22Rv1 (cell line): Measurements from ENCODE around the gene TCAP.

ENCODE experiments used
- H3K27ac ChIP-seq: fragments of 450-650 bp; 2 replicates; pipeline ENCODE4 v1.5.1; 2017
- CTCF ChIP-seq: fragments of 450-650 bp; IDR thresholded peaks from 2 replicates; pipeline ENCODE4 v1.5.1; 2017; ENCODE audit warnings: mild to moderate bottlenecking
- ZFX ChIP-seq: fragments of 450-650 bp; IDR thresholded peaks from 2 replicates; pipeline ENCODE4 v1.6.1; 2017; ENCODE audit warnings: antibody characterized with exemption, borderline replicate concordance

TCAP gene, protein sequence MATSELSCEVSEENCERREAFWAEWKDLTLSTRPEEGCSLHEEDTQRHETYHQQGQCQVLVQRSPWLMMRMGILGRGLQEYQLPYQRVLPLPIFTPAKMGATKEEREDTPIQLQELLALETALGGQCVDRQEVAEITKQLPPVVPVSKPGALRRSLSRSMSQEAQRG

GRCh38 chr17:39664581-39665561, at the start of gene TCAP:
Gene TCAP (plus strand): TSS chr17:39665349. CDS start chr17:39665360, 11 bp downstream.
- TF ChIP-seq CTCF (no peak), ZFX (no peak)
- H3K27ac ChIP-seq: peak within 1 kb of the TSS; percentile 56

GRCh38 chr17:39615434-39615833, 49.7 kb upstream of the TCAP start:
- TF ChIP-seq CTCF (no peak), ZFX (no peak)
- H3K27ac ChIP-seq: no peak overlapping the region

DNA sequence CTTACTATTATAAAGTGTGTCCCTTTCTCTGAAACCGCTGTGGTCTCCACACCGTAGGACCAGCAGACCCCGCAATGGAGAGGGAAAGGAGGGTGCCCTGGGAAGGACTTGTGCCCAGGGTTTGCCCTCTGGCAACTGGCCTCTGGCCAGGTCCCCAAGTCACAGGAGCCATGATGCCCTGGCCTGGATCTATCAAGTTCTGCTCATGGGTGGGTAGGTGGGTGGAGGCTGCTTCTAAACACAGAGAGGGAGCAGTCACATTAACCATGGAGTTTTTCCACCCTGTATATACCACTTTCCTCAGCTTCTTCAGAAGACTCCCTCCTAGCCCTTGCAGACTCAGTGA, 48.1 kb upstream of the TCAP start:
- TF ChIP-seq ZFX (no peak), CTCF (no peak)
- no peak overlapping the region for H3K27ac ChIP-seq

- no peak for TF ChIP-seq ZFX
- TF ChIP-seq CTCF: no peak
- peak overlapping the region; percentile 70 for H3K27ac ChIP-seq
Observed at GRCh38 chr17:39617446-39618245, 47.5 kb upstream of the TCAP start.

GRCh38 chr17:39618246-39618913, 46.8 kb upstream of the TCAP start:
- no peak for TF ChIP-seq CTCF
- no peak for TF ChIP-seq ZFX
- H3K27ac ChIP-seq: peak overlapping the region; percentile 70

DNA sequence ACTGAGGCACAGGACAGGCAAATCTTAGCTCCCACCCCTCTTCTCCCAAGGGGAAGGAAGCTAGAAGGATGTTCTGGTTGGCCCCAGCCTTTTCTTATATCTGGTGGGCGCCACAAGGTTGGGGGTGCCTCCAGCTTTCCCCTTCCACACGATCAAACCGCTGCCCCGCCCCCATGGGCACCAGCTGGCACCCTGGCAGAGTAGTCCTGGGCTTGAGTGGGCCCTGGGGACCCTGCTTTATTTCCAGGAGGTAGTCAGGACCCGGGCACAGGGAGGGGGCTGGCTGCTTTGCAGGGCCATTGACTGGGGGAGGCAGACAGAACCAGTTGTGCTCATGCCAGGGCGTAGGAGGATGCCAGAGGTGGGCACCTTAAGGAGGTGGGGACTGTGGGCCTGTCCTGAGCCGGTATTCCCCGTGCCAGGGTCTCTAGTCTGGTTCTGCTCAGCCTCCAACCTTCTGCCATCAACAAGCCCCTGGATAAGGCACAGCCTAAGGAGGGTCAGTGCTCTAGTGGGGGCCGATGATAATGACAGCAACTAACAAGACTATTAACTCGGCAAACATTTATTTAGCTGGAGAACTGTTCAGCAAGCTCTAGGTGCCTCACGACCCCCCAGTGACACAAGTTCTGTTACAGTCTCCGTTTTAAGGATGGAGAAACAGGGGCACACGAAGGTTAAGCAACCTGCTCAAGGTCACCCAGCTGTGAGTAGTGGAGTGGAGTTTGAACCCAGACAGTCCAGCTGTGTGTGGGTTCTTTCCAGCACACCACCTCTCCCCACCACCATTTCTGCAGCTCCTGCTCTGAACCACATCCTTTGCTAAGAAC, 46.0 kb upstream of the TCAP start:
- H3K27ac ChIP-seq: peak overlapping the region; percentile 70; the same call in 1 of the 2 replicates

More for the DNA sequence above, 46.0 kb upstream of the TCAP start:
- TF ChIP-seq ZFX (no peak), CTCF (no peak)
